Activated CD4-positive, alpha-beta T cell treated with anti-CD3 and anti-CD28 coated beads, Interleukin-2, amount 50 U/mL, for 16 hours (primary cell): Measurements from ENCODE around the gene SIT1.

ENCODE experiments used
- DNase-seq: peaks from one replicate; pipeline ENCODE4 v3.0.0-alpha.2; 2020

The SIT1 gene

DNA sequence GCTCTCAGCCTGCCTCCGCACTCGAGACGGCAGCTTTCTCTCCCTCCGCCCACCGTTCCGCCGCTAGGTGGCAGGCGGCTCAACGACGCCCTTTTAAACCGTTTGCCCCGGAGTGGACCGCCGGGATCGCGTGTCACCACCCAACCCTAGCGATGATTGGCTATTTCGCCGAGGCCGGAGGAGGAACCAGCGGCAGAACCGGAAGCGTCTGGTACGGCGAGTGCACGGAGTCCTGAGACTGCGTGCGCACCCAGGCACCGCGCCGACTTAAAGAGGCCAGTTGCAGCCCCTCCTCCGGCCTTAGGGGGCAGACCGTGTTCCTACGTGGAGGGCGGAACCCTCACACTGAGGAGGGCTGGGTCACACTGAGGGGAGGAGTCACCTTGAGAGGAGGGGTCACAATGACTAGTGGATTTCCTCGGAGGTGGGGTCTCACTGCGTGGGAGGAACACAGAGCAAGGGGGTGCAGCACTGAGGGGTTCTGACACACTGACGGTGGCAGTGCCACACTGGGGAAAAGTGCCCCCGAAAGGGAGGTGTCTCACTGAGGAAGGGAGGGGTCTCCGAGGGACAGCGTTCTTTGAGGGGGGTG lies 46.6 kb downstream of the SIT1 start:
- DNase-seq: peak; percentile 100

DNA sequence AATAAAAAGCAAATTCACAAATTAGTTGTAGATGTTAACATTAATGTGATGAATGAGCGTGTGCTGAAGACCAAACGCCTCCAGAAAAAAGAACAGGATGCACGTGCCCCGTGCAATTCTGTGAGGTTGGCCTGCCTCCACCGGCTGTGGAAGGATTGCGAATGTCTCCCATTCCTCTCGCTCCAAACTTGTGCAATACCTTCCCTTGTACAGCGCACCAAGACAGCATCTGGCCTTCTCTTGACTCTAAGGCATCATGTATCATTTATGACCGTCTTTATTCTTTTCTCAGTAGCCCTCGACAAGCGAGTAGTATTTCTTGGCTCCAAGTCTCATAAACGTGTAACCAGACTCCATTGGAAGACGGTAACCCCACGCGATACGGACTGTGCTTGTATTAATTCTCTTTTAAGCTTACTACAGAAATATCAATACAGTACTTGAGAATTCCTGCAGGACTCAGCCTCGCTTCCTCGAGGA lies 47.2 kb downstream of the SIT1 start:
- peak; percentile 16 for DNase-seq

DNA sequence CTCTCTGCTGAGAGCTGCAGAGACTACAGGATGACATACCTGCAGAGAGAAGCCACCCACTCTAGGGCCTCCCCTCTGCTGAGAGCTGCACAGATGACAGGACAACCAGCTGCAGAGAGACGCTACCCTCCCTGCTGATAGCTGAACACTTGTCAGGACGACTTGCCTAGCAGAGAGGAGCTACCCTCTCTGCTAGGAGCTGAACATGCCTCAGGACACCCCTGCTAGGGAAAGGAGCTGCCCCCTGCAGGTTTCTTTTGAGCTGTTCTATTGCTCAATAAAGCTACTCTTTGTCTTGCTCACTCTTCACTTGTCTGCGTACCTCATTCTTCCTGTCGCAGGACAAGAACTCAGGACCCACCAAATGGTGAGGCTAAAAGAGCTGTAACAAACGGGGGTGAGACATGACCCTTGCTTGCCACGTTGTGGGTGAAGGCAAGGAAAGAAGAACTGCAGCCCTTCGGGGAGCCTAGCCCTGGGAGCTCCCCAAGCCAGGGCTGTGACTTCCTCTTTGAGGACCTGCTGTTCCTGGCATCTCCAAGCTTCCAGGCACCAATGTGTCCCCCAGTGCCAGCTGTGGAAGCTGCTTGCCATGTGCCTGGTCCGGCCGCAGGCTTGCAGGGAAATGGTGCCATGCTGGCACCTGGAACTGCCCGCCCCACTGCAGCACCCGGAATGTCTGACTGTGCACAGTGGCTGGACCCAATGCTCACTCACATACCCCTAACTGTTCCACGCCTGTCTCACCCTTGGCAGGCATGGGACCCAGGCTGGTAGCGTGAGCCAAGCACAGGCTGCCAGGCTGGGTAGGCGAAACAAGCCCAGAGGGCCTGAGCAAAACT lies 50.7 kb downstream of the SIT1 start:
- peak; percentile 14 for DNase-seq
